ENCODE measurements around the gene WDFY3. TPM values are rescaled to one million over a fixed set of nuclear protein-coding genes. Genes with fewer than 3 reads are reported as not detected.

WDFY3 gene
- total and polyA plus RNA-seq, 9 of the 15 experiments (the other 6 are each of a cell fraction or from before 2014, with no cell fraction given), result 0.58 to 13.5 (median 9.4) TPM

DNA sequence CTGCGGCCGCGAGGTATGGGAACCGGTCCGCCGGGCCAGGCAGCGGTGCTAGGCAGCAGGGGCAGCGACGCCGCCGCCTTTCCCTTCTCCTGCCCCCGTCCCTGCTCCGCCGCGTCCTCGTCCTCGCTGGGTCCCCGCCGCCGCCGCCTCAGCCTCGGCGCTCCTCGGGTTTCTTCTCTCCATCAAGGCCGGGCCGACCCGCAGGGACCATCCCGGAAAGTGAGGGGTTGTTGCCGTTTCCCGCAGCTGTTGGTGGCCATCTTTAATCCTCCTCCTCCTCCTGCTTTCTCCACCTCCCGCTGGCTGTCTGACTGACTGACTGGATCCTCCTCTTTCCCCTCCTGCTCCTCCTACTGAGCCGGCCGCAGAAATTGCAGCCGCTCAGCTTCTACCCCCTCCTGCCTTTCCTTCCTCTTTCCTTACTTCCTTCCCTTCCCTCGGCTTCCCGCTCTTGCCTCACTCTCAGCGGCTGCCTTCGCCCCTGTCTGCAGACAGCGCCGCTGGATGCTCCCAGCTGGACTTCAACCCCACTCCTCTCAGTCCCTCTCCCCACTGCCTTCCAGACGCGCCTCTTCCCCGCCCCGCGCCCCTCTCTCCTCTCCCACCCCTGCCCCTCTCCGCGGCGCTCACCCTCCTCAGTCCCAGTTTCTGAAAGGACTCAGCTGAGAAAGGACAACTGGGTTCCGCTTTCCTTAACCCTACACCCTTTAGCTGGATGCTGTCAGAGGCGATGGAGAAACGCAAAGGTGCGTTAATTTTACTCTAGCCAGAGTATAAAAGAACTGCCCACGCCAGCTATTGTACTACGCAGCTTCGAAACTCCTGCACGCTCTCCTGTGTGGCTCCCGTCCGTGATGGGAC is at the start of gene WDFY3 (continued):
- TF ChIP-seq RBBP5 (IDR thresholded peaks at IDR 0.05; ENCODE audit: borderline replicate concordance, insufficient read depth, low read length, poor library complexity, severe bottlenecking), result peak; percentile 9
- no peak for TF ChIP-seq ERF (CRISPR knock-in tag; IDR thresholded peaks at IDR 0.05)
- 0 out of 2 replicates have a peak, but pooled peaks have one; percentile 17 for TF ChIP-seq L3MBTL2 (IDR thresholded peaks at IDR 0.05)
- peak; percentile 62; the same call in 1 of the 2 replicates for TF ChIP-seq SMARCE1 (IDR thresholded peaks at IDR 0.05)
- no peak for TF ChIP-seq TEAD1 (CRISPR knock-in tag; IDR thresholded peaks at IDR 0.05)
- peak; percentile 66; the same call in 1 of the 2 replicates for TF ChIP-seq PHF8 (IDR thresholded peaks at IDR 0.05; ENCODE audit: borderline replicate concordance, low read length)
- TF ChIP-seq GTF2E2 (tag; IDR thresholded peaks at IDR 0.05), result no peak
- no peak for TF ChIP-seq NFE2 (IDR thresholded peaks at IDR 0.05; ENCODE audit: low read depth)
- TF ChIP-seq ZNF407 (IDR thresholded peaks at IDR 0.05; ENCODE audit: low read depth), result no peak
- TF ChIP-seq, protein P1, sequence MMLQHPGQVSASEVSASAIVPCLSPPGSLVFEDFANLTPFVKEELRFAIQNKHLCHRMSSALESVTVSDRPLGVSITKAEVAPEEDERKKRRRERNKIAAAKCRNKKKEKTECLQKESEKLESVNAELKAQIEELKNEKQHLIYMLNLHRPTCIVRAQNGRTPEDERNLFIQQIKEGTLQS (IDR thresholded peaks at IDR 0.05), result no peak; the same call in 1 of the 2 replicates
- TF ChIP-seq, protein P1 (CRISPR knock-in tag; conservative IDR thresholded peaks at IDR 0.05), result no peak
- TF ChIP-seq, protein P2, sequence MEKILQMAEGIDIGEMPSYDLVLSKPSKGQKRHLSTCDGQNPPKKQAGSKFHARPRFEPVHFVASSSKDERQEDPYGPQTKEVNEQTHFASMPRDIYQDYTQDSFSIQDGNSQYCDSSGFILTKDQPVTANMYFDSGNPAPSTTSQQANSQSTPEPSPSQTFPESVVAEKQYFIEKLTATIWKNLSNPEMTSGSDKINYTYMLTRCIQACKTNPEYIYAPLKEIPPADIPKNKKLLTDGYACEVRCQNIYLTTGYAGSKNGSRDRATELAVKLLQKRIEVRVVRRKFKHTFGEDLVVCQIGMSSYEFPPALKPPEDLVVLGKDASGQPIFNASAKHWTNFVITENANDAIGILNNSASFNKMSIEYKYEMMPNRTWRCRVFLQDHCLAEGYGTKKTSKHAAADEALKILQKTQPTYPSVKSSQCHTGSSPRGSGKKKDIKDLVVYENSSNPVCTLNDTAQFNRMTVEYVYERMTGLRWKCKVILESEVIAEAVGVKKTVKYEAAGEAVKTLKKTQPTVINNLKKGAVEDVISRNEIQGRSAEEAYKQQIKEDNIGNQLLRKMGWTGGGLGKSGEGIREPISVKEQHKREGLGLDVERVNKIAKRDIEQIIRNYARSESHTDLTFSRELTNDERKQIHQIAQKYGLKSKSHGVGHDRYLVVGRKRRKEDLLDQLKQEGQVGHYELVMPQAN (IDR thresholded peaks at IDR 0.05; ENCODE audit: borderline replicate concordance), result 0 out of 2 replicates have a peak, but pooled peaks have one; percentile 48
